ENCODE results near the gene ITFG2. TPM values are rescaled to one million over a fixed set of nuclear protein-coding genes. Genes with fewer than 3 reads are reported as not detected.

The ITFG2 gene
- total RNA-seq, 1 experiment from 2014 or later, result 24.6 TPM

- H2AFZ ChIP-seq (ENCODE audit: low read depth, low read length, poor library complexity, severe bottlenecking), result no peak within 1 kb of the TSS
- POLR2A ChIA-PET, result interaction anchor here (1.8 kb wide), 1 partner anchor 18 kb away, joined by 6 read pairs; the partner anchor contains the start of gene ITFG2
- peak; percentile 47 for DNase-seq (ENCODE audit: low read depth, low spot score)
- peak within 1 kb of the TSS; percentile 88 to 95 for H3K4me3 ChIP-seq (replicated peaks in 1 of 2; ENCODE audit: low read depth in 1 of 2, low read length in 2 of 2)
- RAD21 ChIA-PET (ENCODE audit: low non-redundant PET in 1 of 2, low total read pairs in 2 of 2, uncharacterized antibody in 2 of 2, unreplicated experiment in 2 of 2), result interaction anchor here in 1 of 2 experiments (0.6 kb wide), 1 partner anchor 17 kb away, joined by 3 read pairs; no protein-coding TSS in a partner anchor
- peak within 1 kb of the TSS; percentile 95 for H3K4me2 ChIP-seq (ENCODE audit: low read length)
- CTCF ChIA-PET, result interaction anchor here (4.5 kb wide), 1 partner anchor 10 kb away, joined by 30 read pairs; no protein-coding TSS in a partner anchor
- H4K20me1 ChIP-seq (ENCODE audit: insufficient read depth), result peaks cover 17% of the 10 kb centered on the region; the same call in 1 of the 2 replicates
- intact Hi-C loops (cut with micrococcal nuclease), result no loop called here
- peaks cover 44% of the 10 kb centered on the region for H3K79me2 ChIP-seq (ENCODE audit: insufficient read depth, low read length)
- no peaks in the 10 kb centered on the region for H3K9me2 ChIP-seq (ENCODE audit: insufficient read depth)
- H3K27me3 ChIP-seq (ENCODE audit: insufficient read depth, low read length), result no peaks in the 10 kb centered on the region
- peak; percentile 83 for ATAC-seq
- BruUV-seq (replicated peaks), result no TSS peak
- no peaks in the 10 kb centered on the region for H3K9me3 ChIP-seq (ENCODE audit: control insufficient read depth in 1 of 2, insufficient read depth in 1 of 2, low read depth in 1 of 2, low read length in 2 of 2)
- peak within 1 kb of the TSS; percentile 73 for H3K9ac ChIP-seq (ENCODE audit: low read length)
- peaks cover 10 to 20% of the 10 kb centered on the region in 2 experiments; a peak in 3 of 4 replicates for H3K4me1 ChIP-seq (ENCODE audit: control insufficient read depth in 1 of 2, insufficient read depth in 2 of 2, low read length in 2 of 2)
- H3K27ac ChIP-seq (ENCODE audit: low read depth, low read length), result peak within 1 kb of the TSS; percentile 92
- peaks cover 23 to 38% of the 10 kb centered on the region in 2 experiments for H3K36me3 ChIP-seq (ENCODE audit: control insufficient read depth in 1 of 2, insufficient read depth in 2 of 2, low read length in 2 of 2)
- no peak for TF ChIP-seq ATF3 (IDR thresholded peaks at IDR 0.05)
- TF ChIP-seq CEBPB (IDR thresholded peaks at IDR 0.05; ENCODE audit: low read depth), result no peak
- TF ChIP-seq EZH2 (IDR thresholded peaks at IDR 0.05), result no peak
- TF ChIP-seq POLR2AphosphoS5 (IDR thresholded peaks at IDR 0.05; ENCODE audit: low read depth, low read length), result peak; percentile 88
- no peak for TF ChIP-seq TCF7L2 (IDR thresholded peaks at IDR 0.05; ENCODE audit: borderline replicate concordance, extremely low read depth, insufficient read depth, insufficient read length)
- no peak for TF ChIP-seq CBX3 (IDR thresholded peaks at IDR 0.05; ENCODE audit: low read depth)
- TF ChIP-seq ZFX (IDR thresholded peaks at IDR 0.05), result no peak
- TF ChIP-seq SP1 (IDR thresholded peaks at IDR 0.05; ENCODE audit: low read depth), result peak; percentile 28; the same call in 1 of the 2 replicates
- no peak for TF ChIP-seq ZBTB33 (IDR thresholded peaks at IDR 0.05; ENCODE audit: extremely low read depth, insufficient replicate concordance, low read length)
- no peak for TF ChIP-seq FOSL1 (IDR thresholded peaks at IDR 0.05; ENCODE audit: low read depth)
- TF ChIP-seq YY1 (IDR thresholded peaks at IDR 0.05; ENCODE audit: extremely low read depth, insufficient replicate concordance, low read depth, low read length), result peak; percentile 50
- no peak for TF ChIP-seq EZH2phosphoT487 (IDR thresholded peaks at IDR 0.05; ENCODE audit: borderline replicate concordance)
- TF ChIP-seq CTCF (IDR thresholded peaks at IDR 0.05 in 2 of 3, conservative IDR thresholded peaks at IDR 0.05 in 1 of 3; ENCODE audit: borderline replicate concordance in 1 of 3, insufficient read depth in 1 of 3, low read depth in 2 of 3, low read length in 2 of 3), result no peak
- TF ChIP-seq MAX (IDR thresholded peaks at IDR 0.05), result peak; percentile 92
- peak; percentile 85 for TF ChIP-seq POLR2A (IDR thresholded peaks at IDR 0.05; ENCODE audit: borderline replicate concordance, extremely low read depth, insufficient read depth, insufficient read length)
- TF ChIP-seq REST (IDR thresholded peaks at IDR 0.05; ENCODE audit: low read depth), result no peak
- TF ChIP-seq ZNF274 (IDR thresholded peaks at IDR 0.05; ENCODE audit: low read depth, low read length), result no peak
- TF ChIP-seq JUND (IDR thresholded peaks at IDR 0.05), result no peak
- 0 out of 2 replicates have a peak, but pooled peaks have one; percentile 33 for TF ChIP-seq EGR1 (IDR thresholded peaks at IDR 0.05; ENCODE audit: low read depth)
Observed at GRCh38 chr12:2794736-2795289, 17.7 kb upstream of the ITFG2 start, which contains the start of gene FKBP4. Gene FKBP4 (plus strand): TSS chr12:2794970. CDS start chr12:2795140, 170 bp downstream.

All from HCT116 (cell line).